MCF 10A (cell line): ENCODE results near the gene PTPN2. TPM values are rescaled to one million over a fixed set of nuclear protein-coding genes. Genes with fewer than 3 reads are reported as not detected.

ENCODE experiments used
- Bru-seq: library from RNA; stranded (reverse); fragments of 400-500 nt; gene quantifications from one replicate; lab custom pipeline; 2021; lab: Mats Ljungman, UMichigan
- BruChase-seq, 2 experiments: library from RNA; stranded (reverse); fragments of 400-500 nt; gene quantifications; one replicate each; lab custom pipeline; 2021; lab: Mats Ljungman, UMichigan
- BruUV-seq: library from RNA; stranded (reverse); fragments of 400-500 nt; replicated peaks from 2 replicates; lab custom pipeline; 2021; lab: Mats Ljungman, UMichigan
- CTCF ChIA-PET: fragments of 300-600 bp; sonication (Branson Sonifier 250); formaldehyde crosslinking; extraction: SDS; loops from one replicate; lab custom pipeline; 2021; ENCODE audit warnings: antibody characterized with exemption, inconsistent platforms; lab: Yijun Ruan, JAX
- POLR2A ChIA-PET: fragments of 300-600, 350-650 bp; sonication (Branson Sonifier 250); formaldehyde crosslinking; extraction: SDS; loops from one replicate; lab custom pipeline; 2020; ENCODE audit warnings: antibody characterized with exemption, inconsistent platforms; lab: Yijun Ruan, JAX
- DNase-seq: peaks from one replicate; pipeline ENCODE4 v3.0.0-alpha.2; 2018; ENCODE audit not compliant: unreplicated experiment
- H3K27ac Mint-ChIP-seq: one replicate; pipeline ENCODE4 v1.8.0; 2022; ENCODE audit warnings: mild to moderate bottlenecking, low read depth, mixed read lengths; ENCODE audit not compliant: unreplicated experiment
- H3K27me3 Mint-ChIP-seq: one replicate; pipeline ENCODE4 v1.8.0; 2022; ENCODE audit warnings: mixed read lengths; ENCODE audit not compliant: insufficient read depth, unreplicated experiment
- H3K36me3 Mint-ChIP-seq: one replicate; pipeline ENCODE4 v1.8.0; 2022; ENCODE audit warnings: mild to moderate bottlenecking, moderate library complexity, mixed read lengths; ENCODE audit not compliant: insufficient read depth, unreplicated experiment
- H3K4me1 Mint-ChIP-seq: one replicate; pipeline ENCODE4 v1.8.0; 2022; ENCODE audit warnings: mixed read lengths; ENCODE audit not compliant: insufficient read depth, unreplicated experiment
- H3K4me3 Mint-ChIP-seq: one replicate; pipeline ENCODE4 v1.8.0; 2022; ENCODE audit warnings: mild to moderate bottlenecking, moderate library complexity, mixed read lengths; ENCODE audit not compliant: unreplicated experiment
- H3K9me3 Mint-ChIP-seq: one replicate; pipeline ENCODE4 v1.8.0; 2022; ENCODE audit warnings: mixed read lengths; ENCODE audit not compliant: unreplicated experiment
- CTCF ChIP-seq: fragments of 200-600 bp; IDR thresholded peaks from one replicate; pipeline ENCODE4 v1.8.0; 2022; ENCODE audit warnings: antibody characterized with exemption, mild to moderate bottlenecking; ENCODE audit not compliant: unreplicated experiment
- intact Hi-C: fragments of 100-400 bp; cut with micrococcal nuclease; formaldehyde crosslinking; loops from 2 replicates; pipeline ENCODE4 v1.14.1; 2022
- long read RNA-seq: library from polyadenylated mRNA; stranded (forward); transcript quantifications from one replicate; pipeline ENCODE4 v2.0.0, GENCODE V29; 2022
- total RNA-seq: library from RNA; stranded (reverse); gene quantifications from 2 replicates; pipeline ENCODE4 v1.2.3, GENCODE V29; 2022

Gene PTPN2
- total RNA-seq (60.0 and 75.2 TPM in 2 replicates), Bru-seq, nascent RNA (percentile 86 among the genes with signal in this experiment), BruChase-seq, experiment 1, labeled RNA remaining after a 6-hour chase (percentile 78 among the genes with signal in this experiment), BruChase-seq, experiment 2, labeled RNA remaining after a 2-hour chase (percentile 77 among the genes with signal in this experiment)
- long read RNA-seq, transcript PTPN2-201 (9 exons, 3,467 nt) = minor isoform, 33 of 169 reads
- long read RNA-seq, transcript PTPN2-202 (10 exons, 1,706 nt) = major isoform, 85 of 169 reads
- long read RNA-seq, partial matches to known transcripts = 12 of 169 reads
- long read RNA-seq, other reads (novel, unspliced or antisense) = 38 of 169 reads

- intact Hi-C loops = loop anchor here (2.0 kb wide), 1 partner anchor 45 kb away; no protein-coding TSS in a partner anchor
- Mint-ChIP-seq H3K9me3 (no peaks in the 10 kb centered on the region), H3K4me3 (peak within 1 kb of the TSS; percentile 73), H3K36me3 (peaks cover 14% of the 10 kb centered on the region), H3K27me3 (no peaks in the 10 kb centered on the region), H3K4me1 (peaks cover 29% of the 10 kb centered on the region), H3K27ac (peak within 1 kb of the TSS; percentile 96)
- POLR2A ChIA-PET = interaction anchor here (0.6 to 5.7 kb wide), 23 partner anchors 7 to 575 kb away, joined by 3 to 54 read pairs (median 5); partner anchors contain the start of genes AFG3L2, CEP76, PRELID3A and PSMG2
- CTCF ChIA-PET = interaction anchor here (0.7 to 4.7 kb wide), 3 partner anchors 10 to 209 kb away, joined by 3 to 23 read pairs (median 5); no protein-coding TSS in a partner anchor
- no peak for TF ChIP-seq CTCF
- no TSS peak for BruUV-seq
- peak; percentile 89 for DNase-seq
These were observed at the start of gene PTPN2 for GRCh38 chr18:12883684-12884405. Gene PTPN2, minus strand, starts transcription at chr18:12884237. Its CDS starts 96 bp downstream, at chr18:12884141.

GRCh38 chr18:12933327-12933726 is 49.3 kb upstream of the PTPN2 start:
- H3K27ac Mint-ChIP-seq = no peak overlapping the region
- TF ChIP-seq CTCF = no peak
- DNase-seq = no peak
- no TSS peak for BruUV-seq
- no peak overlapping the region for H3K4me3 Mint-ChIP-seq
- no peaks in the 10 kb centered on the region for H3K36me3 Mint-ChIP-seq
- intact Hi-C loops = loop anchor here (5.0 kb wide), 1 partner anchor 541 kb away; no protein-coding TSS in a partner anchor
- no peaks in the 10 kb centered on the region for H3K27me3 Mint-ChIP-seq
- H3K9me3 Mint-ChIP-seq = no peaks in the 10 kb centered on the region
- H3K4me1 Mint-ChIP-seq = peaks cover 6% of the 10 kb centered on the region
- POLR2A ChIA-PET = interaction anchor here (1.0 to 2.2 kb wide), 2 partner anchors 206 to 210 kb away, joined by 3 to 10 read pairs; no protein-coding TSS in a partner anchor
- CTCF ChIA-PET = interaction anchor here (0.6 to 4.2 kb wide), 22 partner anchors 8 to 542 kb away, joined by 3 to 162 read pairs (median 11); no protein-coding TSS in a partner anchor

GRCh38 chr18:12930908-12931307 is 46.9 kb upstream of the PTPN2 start:
- TF ChIP-seq CTCF = no peak
- intact Hi-C loops = loop anchor here (5.0 kb wide), 1 partner anchor 539 kb away; no protein-coding TSS in a partner anchor
- DNase-seq = no peak
- Mint-ChIP-seq H3K36me3 (no peaks in the 10 kb centered on the region), H3K27ac (no peak overlapping the region), H3K27me3 (no peaks in the 10 kb centered on the region), H3K4me3 (no peak overlapping the region), H3K9me3 (no peaks in the 10 kb centered on the region), H3K4me1 (peaks cover 6% of the 10 kb centered on the region)
- BruUV-seq = no TSS peak
- CTCF ChIA-PET = interaction anchor here (0.5 to 2.0 kb wide), 4 partner anchors 27 to 204 kb away, joined by 3 to 7 read pairs (median 3); no protein-coding TSS in a partner anchor
- POLR2A ChIA-PET = interaction anchor here (0.6 kb wide), 1 partner anchor 208 kb away, joined by 3 read pairs; no protein-coding TSS in a partner anchor
